Measurements from ENCODE around the gene SLC9A5. TPM values are rescaled to one million over a fixed set of nuclear protein-coding genes. Genes with fewer than 3 reads are reported as not detected.

Gene SLC9A5
- total and polyA plus RNA-seq, 2 donors = 0.29 to 0.32 TPM

GRCh38 chr16:67250045-67250327 lies 1.2 kb downstream of the SLC9A5 start:
- H3K4me1 ChIP-seq (ENCODE audit: insufficient read depth) = no peaks in the 10 kb centered on the region
- no peak for DNase-seq (ENCODE audit: extremely low spot score)
- WGBS = 63% methylated on average over 4 of the region's 4 CpGs

GRCh38 chr16:67252609-67253497 lies 4.1 kb downstream of the SLC9A5 start:
- no peak for DNase-seq (ENCODE audit: extremely low spot score)
- WGBS = 93% methylated on average over 4 of the region's 4 CpGs

More at GRCh38 chr16:67250045-67250327, 1.2 kb downstream of the SLC9A5 start:
- no peaks in the 10 kb centered on the region for H3K36me3 ChIP-seq (ENCODE audit: insufficient read depth)
- no peak overlapping the region for H3K27ac ChIP-seq (ENCODE audit: low read depth)
- no peak overlapping the region for H3K4me3 ChIP-seq (ENCODE audit: low read depth, low read length)

GRCh38 chr16:67254801-67255552 lies 6.2 kb downstream of the SLC9A5 start:
- no peaks in the 10 kb centered on the region for H3K36me3 ChIP-seq (ENCODE audit: insufficient read depth)
- no peak for DNase-seq (ENCODE audit: extremely low spot score)
- no peak overlapping the region for H3K27ac ChIP-seq (ENCODE audit: low read depth)
- H3K4me1 ChIP-seq (ENCODE audit: insufficient read depth) = no peaks in the 10 kb centered on the region
- 86% methylated on average over 18 of the region's 18 CpGs for WGBS
- H3K4me3 ChIP-seq (ENCODE audit: low read depth, low read length) = no peak overlapping the region

More at GRCh38 chr16:67252609-67253497, 4.1 kb downstream of the SLC9A5 start:
- Histone ChIP-seq H3K27ac (ENCODE audit: low read depth) (no peak overlapping the region), H3K36me3 (ENCODE audit: insufficient read depth) (no peaks in the 10 kb centered on the region), H3K4me1 (ENCODE audit: insufficient read depth) (no peaks in the 10 kb centered on the region), H3K4me3 (ENCODE audit: low read depth, low read length) (no peak overlapping the region)

- H3K4me3 ChIP-seq (ENCODE audit: low read depth, low read length) = no peak overlapping the region
- no peak for DNase-seq (ENCODE audit: extremely low spot score)
- no peaks in the 10 kb centered on the region for H3K36me3 ChIP-seq (ENCODE audit: insufficient read depth)
- 92% methylated on average over 17 of the region's 17 CpGs for WGBS
- no peaks in the 10 kb centered on the region for H3K4me1 ChIP-seq (ENCODE audit: insufficient read depth)
- no peak overlapping the region for H3K27ac ChIP-seq (ENCODE audit: low read depth)
These were observed 6.9 kb downstream of the SLC9A5 start for GRCh38 chr16:67255553-67256221.

- Histone ChIP-seq H3K27ac (ENCODE audit: low read depth) (no peak overlapping the region), H3K4me3 (ENCODE audit: low read depth, low read length) (no peak overlapping the region), H3K36me3 (ENCODE audit: insufficient read depth) (no peaks in the 10 kb centered on the region), H3K4me1 (ENCODE audit: insufficient read depth) (no peaks in the 10 kb centered on the region)
- 93% methylated on average over 11 of the region's 11 CpGs for WGBS
- DNase-seq (ENCODE audit: extremely low spot score) = no peak
These were observed 8.0 kb downstream of the SLC9A5 start for GRCh38 chr16:67256701-67257230.

GRCh38 chr16:67257486-67258160 lies 8.8 kb downstream of the SLC9A5 start:
- no peaks in the 10 kb centered on the region for H3K36me3 ChIP-seq (ENCODE audit: insufficient read depth)
- no peak overlapping the region for H3K4me3 ChIP-seq (ENCODE audit: low read depth, low read length)
- 84% methylated on average over 4 of the region's 4 CpGs for WGBS
- no peak overlapping the region for H3K27ac ChIP-seq (ENCODE audit: low read depth)
- H3K4me1 ChIP-seq (ENCODE audit: insufficient read depth) = no peaks in the 10 kb centered on the region
- no peak for DNase-seq (ENCODE audit: extremely low spot score)

- H3K36me3 ChIP-seq (ENCODE audit: insufficient read depth) = no peaks in the 10 kb centered on the region
- 87% methylated on average over 11 of the region's 11 CpGs for WGBS
- no peak for DNase-seq (ENCODE audit: extremely low spot score)
- H3K4me3 ChIP-seq (ENCODE audit: low read depth, low read length) = no peak overlapping the region
- H3K27ac ChIP-seq (ENCODE audit: low read depth) = no peak overlapping the region
- no peaks in the 10 kb centered on the region for H3K4me1 ChIP-seq (ENCODE audit: insufficient read depth)
These were observed 9.5 kb downstream of the SLC9A5 start for GRCh38 chr16:67258161-67258835.

GRCh38 chr16:67259705-67260104 lies 10.9 kb downstream of the SLC9A5 start:
- 89% methylated on average over 12 of the region's 12 CpGs for WGBS
- Histone ChIP-seq H3K36me3 (ENCODE audit: insufficient read depth) (no peaks in the 10 kb centered on the region), H3K4me3 (ENCODE audit: low read depth, low read length) (no peak overlapping the region), H3K4me1 (ENCODE audit: insufficient read depth) (no peaks in the 10 kb centered on the region), H3K27ac (ENCODE audit: low read depth) (no peak overlapping the region)
- DNase-seq (ENCODE audit: extremely low spot score) = no peak

- 65% methylated on average over 4 of the region's 4 CpGs for WGBS
- Histone ChIP-seq H3K4me1 (ENCODE audit: insufficient read depth) (no peaks in the 10 kb centered on the region), H3K4me3 (ENCODE audit: low read depth, low read length) (no peak overlapping the region), H3K36me3 (ENCODE audit: insufficient read depth) (no peaks in the 10 kb centered on the region), H3K27ac (ENCODE audit: low read depth) (no peak overlapping the region)
- DNase-seq (ENCODE audit: extremely low spot score) = no peak
These were observed 11.8 kb downstream of the SLC9A5 start for GRCh38 chr16:67260426-67261063.

GRCh38 chr16:67263201-67263600 lies 14.4 kb downstream of the SLC9A5 start:
- Histone ChIP-seq H3K4me1 (ENCODE audit: insufficient read depth) (no peaks in the 10 kb centered on the region), H3K4me3 (ENCODE audit: low read depth, low read length) (no peak overlapping the region), H3K36me3 (ENCODE audit: insufficient read depth) (no peaks in the 10 kb centered on the region), H3K27ac (ENCODE audit: low read depth) (no peak overlapping the region)
- no peak for DNase-seq (ENCODE audit: extremely low spot score)
- WGBS = 74% methylated on average over 3 of the region's 3 CpGs

- Histone ChIP-seq H3K4me3 (ENCODE audit: low read depth, low read length) (no peak overlapping the region), H3K36me3 (ENCODE audit: insufficient read depth) (no peaks in the 10 kb centered on the region), H3K27ac (ENCODE audit: low read depth) (no peak overlapping the region), H3K4me1 (ENCODE audit: insufficient read depth) (no peaks in the 10 kb centered on the region)
- 77% methylated on average over 9 of the region's 9 CpGs for WGBS
- DNase-seq (ENCODE audit: extremely low spot score) = no peak
These were observed 15.5 kb downstream of the SLC9A5 start for GRCh38 chr16:67264277-67264676.

GRCh38 chr16:67264866-67265265 lies 16.1 kb downstream of the SLC9A5 start:
- H3K4me1 ChIP-seq (ENCODE audit: insufficient read depth) = no peaks in the 10 kb centered on the region
- no peak for DNase-seq (ENCODE audit: extremely low spot score)
- H3K4me3 ChIP-seq (ENCODE audit: low read depth, low read length) = no peak overlapping the region
- H3K27ac ChIP-seq (ENCODE audit: low read depth) = no peak overlapping the region
- 86% methylated on average over 5 of the region's 5 CpGs for WGBS
- no peaks in the 10 kb centered on the region for H3K36me3 ChIP-seq (ENCODE audit: insufficient read depth)

Data from urinary bladder (tissue), 4 donors.